Activated CD4-positive, alpha-beta T cell treated with anti-CD3 and anti-CD28 coated beads for 1 hour (primary cell): ENCODE measurements around the gene APBB2.

Source experiments
- DNase-seq: peaks from one replicate; pipeline ENCODE4 v3.0.0-alpha.2; 2020

Gene APBB2

DNA sequence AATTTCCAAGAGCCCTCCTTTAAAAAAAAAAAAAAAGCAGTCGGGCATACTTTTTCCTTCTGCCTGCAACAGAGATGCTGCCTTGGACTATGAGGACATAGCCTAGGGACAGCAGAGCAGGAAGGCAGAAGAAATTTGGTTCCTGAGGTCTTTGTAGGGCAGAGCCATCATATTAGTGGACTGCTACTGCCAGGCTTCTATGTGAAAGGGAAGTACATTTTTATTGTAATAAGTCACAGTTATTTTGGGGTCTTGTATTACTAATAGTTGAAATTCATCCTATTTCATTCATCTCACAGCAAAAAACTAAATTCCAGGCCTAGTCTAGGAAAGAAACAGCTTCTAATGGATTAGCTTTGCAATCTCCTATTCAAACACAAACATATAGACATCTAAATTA, 253.4 kb downstream of the APBB2 start:
- no peak for DNase-seq

DNA sequence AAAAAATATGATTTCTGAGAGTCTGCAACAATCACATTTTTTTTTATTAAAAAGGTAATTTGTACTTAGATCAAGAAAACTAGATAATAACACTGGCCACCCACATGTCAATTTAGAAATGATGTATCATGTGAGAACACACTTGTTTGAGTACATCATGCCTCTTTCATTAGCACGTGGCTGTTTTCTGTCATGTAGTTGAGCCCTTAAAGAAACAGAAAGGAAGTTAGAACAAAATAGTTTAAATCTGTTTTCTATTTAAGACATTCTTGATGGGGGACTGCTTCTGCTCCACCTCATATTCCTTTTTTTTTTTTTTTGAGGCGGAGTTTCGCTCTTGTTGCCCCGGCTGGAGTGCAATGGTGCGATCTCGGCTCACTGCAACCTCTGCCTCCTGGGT, 257.1 kb downstream of the APBB2 start:
- no peak for DNase-seq

- no peak for DNase-seq
Observed at GRCh38 chr4:40956721-40957255, 257.6 kb downstream of the APBB2 start.

DNA sequence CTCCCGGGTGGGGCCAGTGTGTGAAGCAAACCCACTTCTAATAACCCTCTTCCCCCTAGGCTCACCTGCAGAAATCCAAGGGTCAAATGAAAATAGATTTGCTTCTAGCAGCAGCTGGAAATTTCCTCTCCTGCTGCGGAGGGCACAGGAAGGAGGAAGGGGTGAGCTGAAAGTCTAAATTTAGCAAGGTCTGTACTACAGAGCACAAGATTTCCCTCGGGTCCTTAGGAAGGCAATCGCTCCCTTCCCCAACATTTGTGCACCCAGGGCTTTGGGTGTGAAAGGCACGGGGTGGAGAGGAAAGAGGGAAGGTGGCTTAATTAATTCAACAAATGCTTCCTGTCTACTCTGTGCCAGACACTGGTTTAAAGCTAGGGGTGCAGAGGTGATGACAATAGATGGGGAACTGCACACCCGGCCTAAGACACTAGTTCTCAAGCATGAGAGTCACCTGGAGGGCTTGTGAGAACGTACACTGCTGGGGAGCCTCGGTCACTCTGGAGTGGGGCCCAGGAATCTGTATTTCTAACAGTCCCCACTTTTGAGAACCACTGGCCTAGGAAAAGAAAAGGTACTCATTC, 260.2 kb downstream of the APBB2 start:
- DNase-seq: no peak

GRCh38 chr4:40953283-40954087, 260.9 kb downstream of the APBB2 start:
- no peak for DNase-seq

- no peak for DNase-seq
Observed at GRCh38 chr4:40952672-40953071, 261.7 kb downstream of the APBB2 start.

- no peak for DNase-seq
Observed at GRCh38 chr4:40952217-40952616, 262.1 kb downstream of the APBB2 start.

DNA sequence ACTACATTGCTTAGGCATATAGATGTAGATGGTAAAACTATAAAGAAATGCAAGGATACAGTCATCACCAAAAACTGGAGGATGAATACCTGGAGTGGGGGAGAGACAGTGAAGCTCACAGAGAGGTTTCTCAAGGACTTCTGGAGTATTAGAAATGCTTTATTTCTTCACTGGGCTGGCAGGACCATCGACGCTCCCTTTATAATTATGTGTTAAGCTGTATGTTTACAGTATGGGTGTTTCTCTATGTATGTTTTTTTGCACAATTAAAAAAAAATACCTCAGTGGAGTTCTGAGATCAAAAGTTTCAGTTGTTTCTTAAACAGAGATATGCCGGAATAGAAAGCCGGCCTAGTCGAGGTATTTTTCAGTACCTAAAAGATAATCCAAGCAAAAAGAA, 263.3 kb downstream of the APBB2 start:
- no peak for DNase-seq

DNA sequence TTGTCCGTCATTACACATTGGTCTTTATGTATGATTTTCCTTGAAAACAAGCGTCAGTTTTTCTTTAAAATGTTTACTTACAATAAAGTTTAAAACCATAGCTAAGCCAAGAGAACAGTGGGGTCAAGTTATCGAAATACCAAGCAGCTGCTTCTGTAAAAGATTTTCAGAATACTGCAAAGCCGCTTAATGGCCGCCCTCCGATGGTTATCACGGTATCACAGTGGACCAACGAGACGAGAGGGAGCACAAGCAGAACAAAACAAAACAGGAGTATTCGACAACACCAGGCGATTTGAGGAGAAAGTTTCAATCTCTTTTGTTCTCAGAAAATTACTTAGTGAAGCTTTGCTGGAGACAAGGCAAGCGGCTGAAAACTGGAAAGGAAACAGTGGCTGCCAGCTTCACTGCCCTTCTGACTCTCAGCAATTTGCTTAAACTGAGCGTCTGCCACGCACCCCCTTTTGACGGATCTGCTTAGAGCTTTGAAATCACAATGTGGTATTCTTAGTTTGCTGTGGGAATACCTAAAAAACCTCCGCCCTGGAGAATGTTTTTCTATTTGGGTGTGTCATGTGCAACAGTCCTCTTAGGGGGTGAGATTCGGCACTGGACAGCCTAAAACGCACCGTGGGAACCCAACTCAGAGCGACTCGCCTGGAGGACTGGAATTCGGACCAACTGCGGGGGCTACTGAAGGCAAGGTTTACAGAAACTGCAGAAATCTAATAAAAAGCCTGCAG, 264.8 kb downstream of the APBB2 start:
- no peak for DNase-seq

DNA sequence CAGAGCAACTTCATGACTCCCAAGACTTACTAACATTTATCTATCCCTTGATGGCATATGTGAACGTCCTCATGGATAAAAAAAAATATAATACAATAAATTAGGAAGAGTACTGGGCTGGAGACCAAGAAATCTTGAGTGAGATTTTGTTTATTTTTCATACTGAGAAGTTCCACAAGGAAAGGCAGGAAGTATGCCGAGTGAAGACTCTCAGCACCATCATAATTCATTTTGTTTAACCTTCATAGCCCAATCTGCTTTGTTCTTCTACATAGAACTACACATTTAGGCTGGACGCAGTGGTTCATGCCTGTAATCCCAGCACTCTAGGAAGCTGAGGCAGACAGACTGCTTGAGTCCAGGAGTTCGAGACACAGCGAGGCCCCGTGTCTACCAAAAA, 266.3 kb downstream of the APBB2 start:
- no peak for DNase-seq

GRCh38 chr4:40946652-40947051, 267.7 kb downstream of the APBB2 start:
- DNase-seq: no peak

DNA sequence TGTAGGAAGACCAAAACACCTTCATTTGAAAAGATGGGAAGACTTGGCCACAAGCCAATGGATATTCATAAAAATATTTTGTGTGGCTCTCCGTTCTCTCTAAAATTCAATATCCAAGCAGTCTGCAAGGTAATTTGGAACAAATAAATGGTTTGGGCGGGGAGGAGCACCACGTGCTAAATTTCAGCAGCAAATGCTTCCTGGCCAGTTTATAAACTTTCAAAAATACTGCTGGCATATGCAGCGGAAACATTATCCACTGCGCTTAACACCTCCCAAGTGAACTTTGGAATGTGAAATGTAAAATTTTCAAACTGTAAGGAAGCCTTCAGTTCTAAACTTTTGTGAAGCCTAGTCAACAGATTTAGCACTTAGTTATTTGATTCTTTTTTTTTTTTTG, 273.6 kb downstream of the APBB2 start:
- no peak for DNase-seq

DNA sequence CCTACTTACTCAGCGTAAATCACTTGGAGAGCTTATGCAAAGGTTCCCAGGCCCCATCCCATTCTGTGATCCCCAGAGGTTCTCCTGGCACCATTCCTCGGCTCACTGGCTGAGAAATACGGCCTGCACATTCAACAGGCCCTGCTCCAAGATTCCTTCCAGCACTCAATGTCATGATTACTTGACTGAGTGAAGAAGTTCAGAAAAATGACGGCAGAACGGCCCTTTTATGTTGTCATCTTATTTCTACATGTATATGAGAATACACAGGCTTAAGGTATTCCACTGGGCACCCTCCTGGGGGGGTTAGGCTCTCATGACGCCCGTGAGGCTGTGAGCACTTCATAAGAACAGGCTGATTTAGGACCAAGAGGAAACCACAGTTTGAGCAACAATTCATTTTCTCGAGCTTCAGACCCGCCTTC, 274.0 kb downstream of the APBB2 start:
- no peak for DNase-seq

DNA sequence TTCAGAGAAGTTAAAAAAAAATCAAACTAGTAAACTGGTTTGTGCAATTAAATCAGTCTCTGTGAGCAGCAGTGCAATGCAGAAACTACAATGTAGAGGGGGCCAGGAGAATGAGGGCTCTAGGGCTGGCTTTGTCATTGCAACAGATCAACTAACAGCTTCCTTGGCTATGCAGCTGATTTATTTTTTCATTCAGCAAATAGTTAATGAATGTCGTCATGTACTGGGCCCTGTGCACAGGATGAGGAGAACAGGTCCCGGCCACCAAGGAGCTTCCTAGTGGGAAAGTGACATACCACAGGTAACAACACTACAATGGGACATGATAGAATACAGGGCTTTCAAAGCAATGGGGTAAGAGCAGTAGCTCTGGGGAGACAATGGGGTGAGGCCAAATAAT, 274.5 kb downstream of the APBB2 start:
- no peak for DNase-seq

- no peak for DNase-seq
Observed at GRCh38 chr4:40938337-40938736, 276.0 kb downstream of the APBB2 start.

GRCh38 chr4:40937140-40937725, 277.1 kb downstream of the APBB2 start:
- DNase-seq: no peak

DNA sequence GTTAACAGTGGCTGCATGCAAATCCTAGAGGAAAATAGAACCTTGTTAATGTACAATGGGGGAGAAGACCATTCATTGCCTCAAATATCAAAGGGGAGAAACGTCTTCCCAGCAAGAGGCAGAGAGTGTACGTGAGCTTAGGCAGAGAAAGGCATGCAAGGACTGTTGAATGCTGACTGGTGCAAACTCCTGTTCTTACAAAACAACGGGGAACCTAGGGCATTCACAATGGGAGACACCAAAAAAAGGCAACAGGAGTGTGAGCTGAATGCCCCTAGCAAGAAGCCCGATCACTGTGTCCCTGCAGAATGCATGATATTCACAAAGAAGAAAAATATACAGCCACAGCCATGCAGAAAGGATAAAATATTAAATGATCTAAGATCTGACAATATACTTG, 279.7 kb downstream of the APBB2 start:
- DNase-seq: no peak

DNA sequence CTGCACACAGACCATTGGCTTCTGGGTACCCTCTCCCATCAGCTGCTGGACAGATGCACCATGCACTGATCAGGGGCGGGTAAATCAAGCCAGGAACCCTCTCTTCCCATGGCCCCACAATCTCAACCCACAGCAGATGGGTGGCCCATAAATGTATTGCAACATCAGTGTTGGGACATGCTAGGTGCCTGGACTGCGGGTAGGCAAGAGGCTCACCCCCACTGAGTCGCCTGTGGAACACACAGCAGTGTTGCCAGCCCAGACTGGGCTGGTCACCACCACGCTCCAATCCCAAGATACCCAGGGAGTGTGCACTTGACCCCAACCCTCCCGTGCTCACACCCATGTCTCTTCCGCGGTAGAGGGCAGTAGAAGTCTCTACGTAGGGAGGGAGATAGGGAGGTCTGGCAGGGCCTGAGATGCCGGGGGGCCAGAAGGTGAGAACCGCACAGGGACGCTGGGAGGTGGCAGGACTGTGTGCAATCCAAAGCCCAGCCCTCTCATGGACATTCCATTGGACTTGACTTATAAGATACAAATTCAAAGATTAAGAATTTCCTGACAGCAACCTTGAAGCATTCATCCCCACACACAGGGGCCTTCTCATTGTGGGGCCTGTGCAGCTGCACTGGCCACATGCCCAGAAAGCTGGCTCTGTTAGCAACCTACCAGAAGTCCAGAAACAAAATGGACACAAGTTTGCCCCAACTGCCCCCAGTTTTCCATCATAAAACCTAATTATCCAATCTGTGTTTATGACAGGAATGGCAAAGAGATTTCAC, 280.9 kb downstream of the APBB2 start:
- DNase-seq: no peak

GRCh38 chr4:40931841-40932240, 282.5 kb downstream of the APBB2 start:
- no peak for DNase-seq

DNA sequence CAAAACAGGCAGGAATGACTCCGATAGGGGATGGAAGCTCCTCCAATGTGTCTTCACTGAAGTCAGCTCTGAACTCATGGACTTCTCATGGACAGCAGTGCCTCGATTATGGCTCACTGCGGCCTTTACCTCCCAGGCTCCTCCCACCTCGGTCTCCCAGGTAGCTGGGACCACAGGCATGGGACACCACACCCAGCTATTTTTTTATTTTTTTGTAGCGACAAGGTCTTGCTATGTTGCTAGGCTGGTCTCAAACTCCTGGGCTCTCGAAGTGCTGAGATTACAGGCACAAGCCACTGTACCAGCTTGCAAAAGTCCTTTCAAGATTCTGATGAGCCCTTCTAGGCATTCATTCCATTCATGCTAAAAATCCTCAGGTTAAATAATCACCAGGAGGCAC, 283.1 kb downstream of the APBB2 start:
- no peak for DNase-seq

DNA sequence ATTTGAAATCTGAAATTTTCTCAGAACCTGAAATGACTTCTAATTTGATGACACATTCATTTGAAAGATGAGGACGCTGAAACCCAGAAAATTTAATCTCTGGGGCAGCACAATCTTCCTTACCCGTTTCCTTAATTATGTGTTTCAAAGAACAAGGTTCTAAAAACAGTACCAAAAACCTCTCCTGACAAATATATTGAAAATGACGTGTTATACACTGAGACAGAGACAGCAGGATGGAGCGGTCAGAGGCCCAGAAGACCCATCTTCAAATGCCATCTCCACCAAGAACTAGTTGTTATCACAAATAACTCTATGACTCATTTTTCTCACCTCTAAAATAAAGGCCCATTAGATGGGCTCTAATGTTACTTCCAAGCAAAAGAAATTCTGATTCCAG, 287.3 kb downstream of the APBB2 start:
- DNase-seq: no peak

GRCh38 chr4:40924793-40925117, 289.6 kb downstream of the APBB2 start:
- no peak for DNase-seq
